GM21515 (cell line): Measurements from ENCODE around the gene CR1L.
"Not testable (repeated sequence)": the region's sequence is repeated elsewhere in the genome, so short reads cannot be mapped to it uniquely, and the experiment has no call there.

Source experiments
- ATAC-seq: cut with Tn5 transposase; IDR thresholded peaks from one replicate; pipeline ENCODE4 v1.9.1; 2021; ENCODE audit not compliant: unreplicated experiment

The CR1L gene

DNA sequence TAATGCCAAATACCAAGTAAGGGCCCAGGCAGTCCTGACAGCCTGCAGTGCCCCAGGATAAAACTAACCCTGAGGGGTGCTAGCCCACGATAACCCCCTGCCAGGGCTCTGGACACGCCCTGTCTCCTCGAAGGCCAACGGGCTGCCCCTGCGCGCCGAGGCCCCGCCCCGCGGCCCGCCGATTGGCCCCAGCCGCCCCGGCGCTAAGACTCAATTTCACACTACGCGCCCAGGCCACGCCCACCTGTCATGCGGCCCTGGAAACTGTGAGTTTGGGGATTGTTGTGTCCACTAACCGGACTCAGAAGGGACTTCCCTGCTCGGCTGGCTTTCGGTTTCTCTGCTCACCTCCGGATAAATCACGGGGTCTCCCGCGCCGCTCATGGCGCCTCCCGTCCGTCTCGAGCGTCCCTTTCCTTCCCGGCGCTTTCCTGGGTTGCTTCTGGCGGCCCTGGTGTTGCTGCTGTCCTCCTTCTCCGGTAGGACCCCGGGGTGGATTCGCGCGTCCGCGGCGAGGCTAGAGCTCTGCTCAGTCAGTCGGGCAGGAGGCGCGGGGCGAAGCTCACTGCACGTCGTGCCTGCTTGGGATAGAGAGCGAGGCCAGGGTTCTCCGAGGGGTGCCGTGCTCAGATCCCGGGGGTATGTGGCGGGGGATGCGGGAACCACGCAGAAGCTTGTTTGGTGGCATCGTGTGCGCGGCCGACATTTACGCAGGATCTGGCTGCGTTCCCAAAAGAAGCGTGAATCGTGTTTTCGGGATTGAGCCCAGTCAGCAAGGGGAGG is at the start of gene CR1L:
Gene CR1L (plus strand): TSS at position 282 of the 783 bp plus-strand sequence. CDS start 101 bp downstream, at position 383.
- ATAC-seq: peak; percentile 90

DNA sequence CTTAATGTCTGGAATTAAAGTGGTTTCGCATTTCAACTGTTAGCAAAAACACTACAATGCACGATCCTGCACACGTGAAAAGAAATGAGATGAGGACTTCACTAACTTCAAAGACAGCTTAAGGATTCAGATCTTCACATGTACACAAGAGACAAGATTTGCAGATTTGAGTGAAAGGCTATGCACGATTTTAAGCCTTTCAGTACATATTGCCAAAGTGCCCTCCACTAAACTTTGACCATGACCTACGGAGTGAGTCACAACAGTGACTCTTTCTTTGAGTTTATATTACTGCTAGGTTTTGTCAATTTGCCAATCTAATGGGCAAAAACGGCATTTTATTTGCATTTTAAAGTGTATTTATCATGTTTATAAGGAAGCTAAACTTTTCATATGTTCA is 41.2 kb upstream of the CR1L start:
- ATAC-seq: no peak

DNA sequence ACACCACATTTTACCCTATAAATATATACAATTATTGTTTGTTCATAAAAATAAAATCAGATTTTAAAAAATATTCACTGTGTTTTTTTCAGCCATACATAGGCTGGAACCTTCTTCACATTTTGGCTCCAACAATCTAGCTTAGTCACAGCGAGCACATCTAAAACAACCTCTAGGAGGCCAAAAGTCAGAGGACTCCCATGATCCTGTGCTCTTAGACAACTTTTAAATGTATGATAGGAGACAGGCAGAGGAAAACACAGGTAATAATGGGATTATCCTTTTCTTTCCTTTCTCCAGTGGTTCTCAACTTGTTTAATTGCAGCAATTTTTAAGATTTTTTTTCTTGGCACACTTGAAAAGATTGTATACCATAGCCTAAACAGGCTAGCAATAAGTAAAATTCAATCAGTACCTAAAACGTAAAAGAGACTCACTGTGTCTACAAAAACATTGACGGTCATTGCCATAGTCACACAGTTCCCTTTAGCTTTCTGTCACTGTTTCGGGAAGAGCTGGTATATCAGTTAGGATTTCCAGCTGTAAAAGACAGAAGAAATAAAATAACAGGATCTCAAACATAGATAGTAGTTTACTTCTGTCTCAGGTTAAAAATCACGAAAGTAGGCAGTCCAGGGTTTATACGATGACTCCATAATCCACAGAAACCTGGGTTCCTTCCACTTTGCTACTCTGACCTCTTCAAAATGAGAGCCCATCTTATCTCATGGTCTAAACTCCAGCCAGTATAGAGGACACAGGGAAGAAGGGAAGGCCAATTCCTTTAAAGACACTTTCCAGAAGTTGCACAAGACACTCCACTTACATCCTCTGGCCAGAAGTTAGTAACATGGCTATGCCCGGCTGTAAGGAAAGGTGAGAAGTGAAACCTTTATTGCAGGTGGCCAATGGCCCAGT is 39.2 kb upstream of the CR1L start:
- no peak for ATAC-seq

DNA sequence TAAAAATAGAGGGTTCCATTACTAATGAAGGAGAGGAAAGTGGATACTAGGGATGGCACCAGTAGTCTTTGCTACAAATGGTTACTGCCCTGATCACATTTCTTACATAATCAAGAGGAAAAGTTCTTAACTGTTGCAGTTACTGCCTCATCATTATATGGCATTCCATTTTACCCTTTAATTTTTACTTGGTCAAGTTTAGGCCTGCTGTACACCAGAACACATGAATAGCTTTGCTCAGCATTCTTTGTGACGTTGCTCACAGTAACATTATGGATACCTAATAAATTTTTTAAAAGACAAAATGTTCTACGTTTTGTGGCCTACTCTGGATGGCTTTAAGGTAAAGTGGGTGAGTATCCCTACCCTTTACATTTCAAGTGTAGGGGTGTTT is 38.6 kb upstream of the CR1L start:
- ATAC-seq: no peak

DNA sequence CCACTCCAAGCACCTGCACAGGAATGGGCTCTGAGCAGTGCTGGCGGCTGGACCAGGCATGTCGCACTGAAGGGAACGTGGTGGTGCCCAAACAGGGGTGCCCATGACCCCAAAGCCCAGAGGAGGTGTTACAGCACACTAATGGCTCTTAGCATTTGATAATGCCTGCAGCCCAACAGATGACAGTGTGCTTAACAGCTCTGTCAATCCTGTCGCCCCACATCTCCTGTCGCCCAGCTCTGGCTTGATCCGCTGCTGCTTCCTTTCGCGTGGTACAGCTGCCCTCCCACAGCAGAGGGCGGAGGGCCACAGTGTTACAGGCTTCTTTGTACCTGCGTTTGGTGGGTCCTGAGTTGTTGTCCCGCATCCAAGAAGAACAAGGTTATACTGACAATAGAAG is 32.2 kb upstream of the CR1L start:
- ATAC-seq: no peak

DNA sequence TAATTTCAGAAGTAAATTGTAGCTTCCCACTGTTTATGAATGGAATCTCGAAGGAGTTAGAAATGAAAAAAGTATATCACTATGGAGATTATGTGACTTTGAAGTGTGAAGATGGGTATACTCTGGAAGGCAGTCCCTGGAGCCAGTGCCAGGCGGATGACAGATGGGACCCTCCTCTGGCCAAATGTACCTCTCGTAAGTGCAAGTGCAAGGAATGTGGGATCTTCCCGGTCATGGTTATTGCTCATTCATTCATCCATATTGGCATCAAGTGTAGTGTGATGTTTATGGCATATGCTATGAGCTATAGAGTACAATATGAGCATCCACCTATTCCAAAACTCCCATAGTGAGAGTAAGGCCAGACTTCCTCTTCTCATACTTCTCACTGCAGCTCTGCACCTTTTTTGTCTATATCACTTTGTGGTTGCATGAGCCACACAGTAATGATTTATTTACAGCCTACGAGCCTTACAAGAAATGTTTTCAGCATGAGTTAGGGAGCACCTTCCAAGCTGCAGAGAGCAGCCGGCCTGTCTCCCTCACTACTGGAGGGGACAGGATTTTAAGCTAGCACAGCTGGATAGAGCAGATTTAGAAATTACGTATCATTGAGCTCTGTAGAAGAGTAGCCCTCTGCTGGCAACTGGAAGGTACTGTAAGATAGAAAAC is 24.9 kb upstream of the CR1L start:
- peak; percentile 96 for ATAC-seq

DNA sequence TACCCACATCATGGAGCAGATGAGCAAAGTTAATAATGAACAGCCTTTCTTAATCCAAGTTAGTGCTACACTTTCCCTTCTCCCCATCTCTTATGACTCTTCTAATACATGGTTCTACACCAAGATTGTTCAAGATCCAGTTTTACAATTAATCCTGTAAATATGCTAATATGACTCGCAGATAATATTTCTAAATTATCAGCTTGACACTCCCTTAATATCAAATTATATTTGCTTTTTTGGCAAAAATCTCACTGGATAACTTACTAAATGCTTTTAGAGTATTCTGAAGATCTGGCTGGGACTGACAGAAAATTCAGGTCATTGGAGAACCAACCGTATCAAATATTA is 24.4 kb upstream of the CR1L start:
- no peak for ATAC-seq

DNA sequence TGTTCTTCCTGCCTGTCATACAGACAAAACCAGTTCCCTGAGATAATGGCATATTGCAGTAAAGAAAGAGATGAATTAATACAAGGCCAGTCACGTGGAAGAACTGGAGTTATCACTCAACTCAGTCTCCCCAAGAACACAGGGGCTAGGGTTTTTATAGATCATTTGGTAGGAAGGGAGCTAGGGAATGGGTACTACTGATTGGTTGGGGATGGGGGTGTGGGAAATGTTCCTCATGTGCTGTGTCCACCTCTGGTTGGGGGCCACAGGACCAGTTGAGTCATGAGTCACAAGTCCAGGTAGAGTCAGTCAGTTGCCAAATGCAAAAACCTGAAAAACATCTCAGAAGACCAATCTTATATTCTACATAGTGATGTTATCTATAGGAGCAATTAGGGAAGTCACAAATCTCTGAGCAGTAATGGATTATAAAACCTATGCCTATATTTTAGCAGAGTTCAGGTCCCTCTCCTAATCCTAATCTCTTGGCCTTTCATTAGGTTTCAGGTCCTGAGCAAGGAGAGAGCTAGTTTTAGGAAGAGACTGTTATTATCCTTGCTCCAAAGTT is 19.3 kb upstream of the CR1L start:
- not testable (repeated sequence) for ATAC-seq

DNA sequence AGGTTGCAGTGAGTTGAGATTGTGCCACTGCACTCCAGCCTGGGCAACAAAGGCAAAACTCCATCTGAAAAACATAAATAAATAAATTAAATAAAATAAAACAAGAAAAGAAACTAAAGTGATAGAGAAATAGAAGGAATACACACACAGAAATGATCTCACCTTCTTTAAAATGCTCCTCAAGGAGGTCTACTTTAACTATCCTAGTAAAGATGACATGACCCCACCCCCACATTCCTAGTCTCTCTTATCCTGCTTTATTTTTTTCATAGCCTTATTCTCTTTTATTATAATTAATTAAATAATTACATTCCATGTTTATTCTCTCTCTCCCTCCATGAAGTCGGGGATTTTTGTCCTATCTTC is 18.0 kb upstream of the CR1L start:
- no peak for ATAC-seq

DNA sequence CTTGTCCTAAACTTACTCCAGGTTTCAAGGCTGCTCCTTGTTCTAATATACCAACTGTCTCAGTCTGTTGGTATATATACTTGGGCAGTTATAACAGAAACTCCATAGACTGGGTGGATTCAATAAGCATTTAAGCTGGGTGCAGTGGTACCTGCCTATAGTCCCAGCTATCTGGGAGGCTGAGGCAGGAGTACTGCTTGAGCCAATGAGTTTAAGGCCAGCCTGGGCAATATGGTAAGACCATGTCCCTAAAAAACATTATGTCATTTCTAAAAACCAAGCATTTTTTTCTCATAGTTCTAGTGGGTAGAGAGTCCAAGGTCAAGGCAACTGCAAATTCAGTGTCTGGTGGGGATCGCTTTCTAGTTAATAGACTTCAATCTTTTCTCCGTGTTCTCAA is 17.4 kb upstream of the CR1L start:
- ATAC-seq: no peak

DNA sequence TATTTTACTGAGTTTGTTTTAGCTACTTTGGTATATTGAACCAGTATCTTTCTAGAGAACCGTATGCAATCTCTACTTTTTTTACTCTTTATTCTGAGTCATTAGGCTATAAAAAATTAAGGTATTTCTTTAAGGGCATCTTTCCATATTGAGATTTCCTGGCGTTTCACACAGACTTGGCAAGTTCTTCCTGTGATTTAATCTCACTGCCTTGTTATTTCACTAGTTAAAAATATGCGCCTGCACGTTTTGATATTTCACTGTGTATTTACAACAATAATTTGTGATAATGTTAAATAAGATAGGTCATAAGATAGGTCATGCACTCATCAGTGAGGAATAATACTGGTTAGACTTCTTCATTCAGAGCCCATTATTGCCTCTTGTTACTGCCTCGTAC is 16.2 kb upstream of the CR1L start:
- ATAC-seq: no peak

DNA sequence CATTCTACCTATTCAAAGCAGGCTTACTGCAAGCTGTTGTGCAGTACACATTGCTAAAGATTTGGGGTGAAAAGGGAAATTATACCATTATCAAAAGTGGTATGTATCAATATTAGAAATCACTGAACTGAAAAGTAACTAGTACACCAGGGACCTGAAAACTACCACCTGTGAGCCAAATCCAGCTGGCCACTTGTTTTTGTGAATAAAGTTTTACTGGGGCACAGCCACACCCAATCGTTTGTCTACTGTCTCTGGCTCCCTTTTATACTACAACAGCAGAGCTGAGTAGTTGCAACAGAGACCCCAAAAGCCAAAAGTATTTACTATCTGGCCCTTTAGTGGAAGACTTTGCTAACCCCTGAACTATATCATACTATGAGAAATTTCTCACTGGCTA is 13.8 kb upstream of the CR1L start:
- no peak for ATAC-seq

DNA sequence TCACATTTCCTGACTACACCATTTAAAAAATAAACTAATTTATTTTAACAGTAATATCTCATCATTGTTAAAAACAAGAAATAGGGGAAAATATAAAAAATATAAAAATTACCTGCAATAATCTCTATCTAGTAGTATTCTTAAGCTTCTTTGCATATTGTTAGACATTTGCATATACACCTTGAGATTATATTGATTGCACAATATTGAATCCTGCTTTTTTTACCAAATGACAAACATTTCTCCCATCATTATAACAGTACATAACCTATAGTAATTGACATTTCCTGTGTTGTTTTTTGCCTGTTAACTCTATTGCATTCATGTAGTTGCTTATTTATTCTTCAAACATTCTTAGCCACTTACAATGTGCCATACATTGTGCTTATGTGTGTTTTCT is 11.7 kb upstream of the CR1L start:
- no peak for ATAC-seq

DNA sequence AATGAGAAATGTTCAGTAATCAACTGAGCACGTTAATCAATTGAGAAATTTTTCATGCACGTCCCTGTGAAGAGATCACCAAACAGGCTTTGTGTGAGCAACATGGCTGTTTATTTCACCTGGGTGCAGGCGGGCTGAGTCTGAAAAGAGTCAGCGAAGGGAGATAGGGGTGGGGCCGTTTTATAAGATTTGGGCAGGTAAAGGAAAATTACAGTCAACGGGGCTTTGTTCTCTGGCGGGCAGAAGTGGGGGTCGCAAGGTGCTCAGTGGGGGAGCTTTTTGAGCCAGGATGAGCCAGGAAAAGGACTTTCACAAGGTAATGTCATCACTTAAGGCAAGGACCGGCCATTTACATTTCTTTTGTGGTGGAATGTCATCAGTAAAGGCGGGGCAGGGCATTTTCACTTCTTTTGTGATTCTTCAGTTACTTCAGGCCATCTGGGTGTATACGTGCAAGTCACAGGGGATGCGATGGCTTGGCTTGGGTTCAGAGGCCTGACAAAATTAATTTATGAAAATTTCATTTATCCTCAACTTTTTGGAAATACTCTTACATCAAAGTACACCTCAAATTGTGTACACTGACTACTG is 11.1 kb upstream of the CR1L start:
- ATAC-seq: not testable (repeated sequence)

DNA sequence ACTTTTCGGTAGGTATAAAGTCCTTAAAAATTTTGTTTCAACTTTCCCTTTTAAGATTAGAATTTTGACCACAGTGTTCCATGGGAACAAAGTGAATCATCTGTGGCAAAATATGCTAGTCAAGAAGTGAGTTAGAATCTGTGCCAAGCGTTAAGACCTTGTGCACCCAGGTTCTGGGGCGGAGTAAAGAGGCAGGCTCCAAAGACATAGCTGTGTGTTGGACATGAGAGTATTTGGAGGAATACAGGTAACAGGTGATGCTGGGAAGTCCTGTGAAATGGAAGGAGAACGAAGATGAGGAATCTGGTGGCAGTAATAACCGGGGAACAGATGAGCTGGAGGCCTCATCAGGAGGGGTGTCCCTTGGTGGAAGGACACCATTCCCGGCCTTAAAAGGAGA is 10.6 kb upstream of the CR1L start:
- ATAC-seq: not testable (repeated sequence)

DNA sequence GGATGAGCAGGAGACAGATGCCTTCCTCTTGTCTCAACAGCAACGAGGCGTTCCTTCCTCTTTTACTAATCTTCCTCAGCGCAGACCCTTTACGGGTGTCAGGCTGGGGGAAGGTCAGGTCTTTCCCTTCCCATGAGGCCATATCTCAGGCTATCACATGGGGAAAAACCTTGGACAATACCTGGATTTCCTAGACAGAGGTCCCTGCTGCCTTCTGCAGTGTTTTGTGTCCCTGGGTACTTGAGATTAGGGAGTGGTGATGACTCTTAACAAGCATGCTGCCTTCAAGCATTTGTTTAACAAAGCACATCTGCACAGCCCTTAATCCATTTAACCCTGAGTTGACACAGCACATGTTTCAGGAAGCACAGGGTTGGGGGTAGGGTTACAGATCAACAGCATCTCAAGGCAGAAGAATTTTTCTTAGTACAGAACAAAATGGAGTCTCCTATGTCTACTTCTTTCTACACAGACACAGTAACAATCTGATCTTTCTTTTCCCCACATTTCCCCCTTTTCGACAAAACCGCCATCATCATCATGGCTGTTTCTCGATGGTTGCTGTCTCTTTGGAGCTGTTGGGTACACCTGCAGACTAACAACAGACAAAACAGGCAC is 9.3 kb upstream of the CR1L start:
- not testable (repeated sequence) for ATAC-seq

DNA sequence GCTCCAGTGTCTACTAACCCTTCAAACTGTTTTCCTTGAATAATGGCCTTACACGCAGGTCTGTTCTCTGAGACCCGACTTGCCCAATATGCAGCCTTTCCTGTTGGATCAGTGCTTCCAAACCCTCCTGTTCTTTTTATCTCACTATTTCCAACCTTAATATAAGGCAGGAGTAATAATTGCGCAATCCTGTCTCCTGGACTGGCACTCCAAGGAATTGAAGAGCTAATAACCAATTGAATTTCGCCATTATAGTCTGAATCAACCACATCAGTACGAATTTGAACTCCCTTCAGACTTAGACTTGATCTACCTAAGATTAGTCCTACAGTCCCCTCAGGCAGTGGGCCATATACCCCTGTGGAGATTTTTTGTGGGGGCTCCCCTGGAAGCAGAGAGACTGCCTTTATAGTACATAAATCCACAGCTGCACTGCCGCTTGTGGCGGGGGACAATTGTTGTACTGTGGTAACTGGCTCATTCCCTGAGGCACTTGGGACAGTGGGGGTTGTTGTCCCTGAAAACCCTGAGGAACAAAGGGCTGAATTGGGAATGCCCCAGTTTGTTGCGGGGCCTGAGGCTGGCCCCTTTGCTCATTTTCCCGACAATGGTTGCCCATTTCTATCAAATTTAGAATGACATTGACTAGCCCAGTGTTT is 6.3 kb upstream of the CR1L start:
- not testable (repeated sequence) for ATAC-seq

DNA sequence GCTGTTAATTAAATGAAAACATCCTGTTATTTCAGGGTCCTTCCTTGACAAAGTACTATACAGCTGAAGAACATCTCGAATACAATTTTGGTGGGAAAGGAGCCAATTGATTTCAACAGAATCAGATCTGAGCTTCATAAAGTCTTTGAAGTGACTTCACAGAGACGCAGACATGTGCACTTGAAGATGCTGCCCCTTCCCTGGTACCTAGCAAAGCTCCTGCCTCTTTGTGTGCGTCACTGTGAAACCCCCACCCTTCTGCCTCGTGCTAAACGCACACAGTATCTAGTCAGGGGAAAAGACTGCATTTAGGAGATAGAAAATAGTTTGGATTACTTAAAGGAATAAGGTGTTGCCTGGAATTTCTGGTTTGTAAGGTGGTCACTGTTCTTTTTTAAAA is 5.6 kb upstream of the CR1L start:
- not testable (repeated sequence) for ATAC-seq

DNA sequence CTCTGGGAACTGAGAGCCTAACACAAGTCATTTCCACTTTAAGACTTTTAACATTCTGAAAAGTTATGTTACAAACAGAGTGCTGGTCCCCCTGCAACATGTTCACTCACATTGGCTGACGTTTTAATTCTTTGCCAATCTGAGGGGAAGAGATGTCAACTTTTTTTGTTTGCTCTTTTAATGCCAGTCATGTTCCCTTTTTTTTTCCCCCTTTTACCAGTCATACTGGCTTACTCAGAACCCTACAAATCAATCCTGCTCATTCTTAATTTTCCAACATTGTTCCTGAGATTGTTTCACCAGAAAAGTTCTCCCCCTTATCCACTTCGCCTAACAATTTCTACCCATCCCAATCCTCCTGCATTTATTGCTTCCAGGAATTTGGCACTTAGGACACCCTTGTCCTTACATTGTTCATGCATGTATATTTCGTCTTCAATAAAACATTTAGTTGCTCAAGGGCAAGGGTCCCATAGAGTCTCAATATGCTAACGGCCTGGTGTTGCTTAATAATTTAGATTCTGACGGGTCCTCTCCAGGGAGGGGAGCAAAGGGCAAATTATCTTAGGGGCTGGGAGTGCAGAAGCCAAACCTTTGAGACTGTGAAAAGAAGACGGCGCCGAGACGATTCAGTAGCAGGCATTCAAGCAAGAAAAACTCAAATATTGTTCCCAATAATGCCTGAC is 624 bp upstream of the CR1L start:
- peak; percentile 13 for ATAC-seq
